ENCODE measurements around the gene SND1. TPM values are rescaled to one million over a fixed set of nuclear protein-coding genes. Genes with fewer than 3 reads are reported as not detected.

The SND1 gene
- total and polyA plus RNA-seq, 3 experiments from 2014 or later = 121 to 203 (median 198) TPM

- peak overlapping the region in 3 of 8 donors; percentile 24 to 51 (median 43) for H3K27ac Mint-ChIP-seq
- no peak overlapping the region for H3K27ac ChIP-seq (ENCODE audit: low read depth, low read length)
- H3K36me3 ChIP-seq (ENCODE audit: insufficient read depth, low read length) = no peaks in the 10 kb centered on the region
- no peaks in the 10 kb centered on the region for H3K27me3 ChIP-seq (ENCODE audit: insufficient read depth, low read length, poor library complexity, severe bottlenecking)
- POLR2A ChIA-PET = no interaction called here
- DNase-seq = no peak
- H3K4me3 Mint-ChIP-seq = no peak overlapping the region
- H3K4me1 ChIP-seq (ENCODE audit: insufficient read depth, low read length) = peaks cover 13% of the 10 kb centered on the region
- H3K9me3 Mint-ChIP-seq = no peaks in the 10 kb centered on the region
- H3K9me3 ChIP-seq (ENCODE audit: low read length) = no peaks in the 10 kb centered on the region
- H3K4me1 Mint-ChIP-seq = peaks cover 36 to 40% (median 38%) of the 10 kb centered on the region in 3 donors
- peaks cover 0 to 9% (median 0%) of the 10 kb centered on the region in 3 donors for H3K36me3 Mint-ChIP-seq
- no peaks in the 10 kb centered on the region for H3K27me3 Mint-ChIP-seq
- CTCF ChIA-PET = interaction anchor here (0.9 to 1.4 kb wide), 4 partner anchors 9 to 344 kb away, joined by 3 to 5 read pairs (median 4); no protein-coding TSS in a partner anchor
- H3K4me3 ChIP-seq (ENCODE audit: low read length) = no peak overlapping the region
Measured at GRCh38 chr7:128052404-128052803, 400.4 kb downstream of the SND1 start.

GRCh38 chr7:128053023-128053422 lies 401.0 kb downstream of the SND1 start:
- ChIA-PET POLR2A (no interaction called here), CTCF (interaction anchor here (0.7 to 1.2 kb wide), 3 partner anchors 10 to 16 kb away, joined by 3 read pairs; no protein-coding TSS in a partner anchor)
- no peaks in the 10 kb centered on the region for H3K27me3 Mint-ChIP-seq
- H3K36me3 ChIP-seq (ENCODE audit: insufficient read depth, low read length) = no peaks in the 10 kb centered on the region
- no peak overlapping the region for H3K4me3 Mint-ChIP-seq
- H3K4me1 Mint-ChIP-seq = peaks cover 41 to 46% (median 44%) of the 10 kb centered on the region in 3 donors
- peaks cover 20% of the 10 kb centered on the region for H3K4me1 ChIP-seq (ENCODE audit: insufficient read depth, low read length)
- peak in 1 of 5 donors; percentile 18 for DNase-seq
- peak overlapping the region in 3 of 8 donors; percentile 22 to 82 (median 24) for H3K27ac Mint-ChIP-seq
- H3K4me3 ChIP-seq (ENCODE audit: low read length) = no peak overlapping the region
- H3K9me3 ChIP-seq (ENCODE audit: low read length) = no peaks in the 10 kb centered on the region
- no peak overlapping the region for H3K27ac ChIP-seq (ENCODE audit: low read depth, low read length)
- H3K27me3 ChIP-seq (ENCODE audit: insufficient read depth, low read length, poor library complexity, severe bottlenecking) = no peaks in the 10 kb centered on the region
- peaks cover 0 to 9% (median 0%) of the 10 kb centered on the region in 3 donors for H3K36me3 Mint-ChIP-seq
- no peaks in the 10 kb centered on the region for H3K9me3 Mint-ChIP-seq

GRCh38 chr7:128053991-128054390 lies 402.0 kb downstream of the SND1 start:
- Mint-ChIP-seq H3K9me3 (no peaks in the 10 kb centered on the region), H3K27me3 (no peaks in the 10 kb centered on the region), H3K4me1 (peaks cover 47 to 56% (median 53%) of the 10 kb centered on the region in 3 donors), H3K27ac (peak overlapping the region in 1 of 8 donors; percentile 18), H3K36me3 (peaks cover 0 to 9% (median 0%) of the 10 kb centered on the region in 3 donors), H3K4me3 (no peak overlapping the region)
- Histone ChIP-seq H3K27ac (ENCODE audit: low read depth, low read length) (no peak overlapping the region), H3K4me3 (ENCODE audit: low read length) (no peak overlapping the region), H3K36me3 (ENCODE audit: insufficient read depth, low read length) (no peaks in the 10 kb centered on the region), H3K27me3 (ENCODE audit: insufficient read depth, low read length, poor library complexity, severe bottlenecking) (no peaks in the 10 kb centered on the region), H3K4me1 (ENCODE audit: insufficient read depth, low read length) (peaks cover 29% of the 10 kb centered on the region), H3K9me3 (ENCODE audit: low read length) (no peaks in the 10 kb centered on the region)
- ChIA-PET CTCF (no interaction called here), POLR2A (no interaction called here)
- no peak for DNase-seq

GRCh38 chr7:128054511-128054910 lies 402.5 kb downstream of the SND1 start:
- POLR2A ChIA-PET = no interaction called here
- H3K27ac ChIP-seq (ENCODE audit: low read depth, low read length) = no peak overlapping the region

GRCh38 chr7:128055637-128056036 lies 403.6 kb downstream of the SND1 start:
- DNase-seq = no peak
- Histone ChIP-seq H3K27me3 (ENCODE audit: insufficient read depth, low read length, poor library complexity, severe bottlenecking) (no peaks in the 10 kb centered on the region), H3K4me1 (ENCODE audit: insufficient read depth, low read length) (peaks cover 46% of the 10 kb centered on the region), H3K9me3 (ENCODE audit: low read length) (no peaks in the 10 kb centered on the region), H3K27ac (ENCODE audit: low read depth, low read length) (no peak overlapping the region), H3K4me3 (ENCODE audit: low read length) (no peak overlapping the region), H3K36me3 (ENCODE audit: insufficient read depth, low read length) (no peaks in the 10 kb centered on the region)
- H3K27ac Mint-ChIP-seq = peak overlapping the region in 2 of 8 donors; percentile 7 to 13
- H3K27me3 Mint-ChIP-seq = no peaks in the 10 kb centered on the region
- CTCF ChIA-PET = no interaction called here
- POLR2A ChIA-PET = no interaction called here
- no peak overlapping the region for H3K4me3 Mint-ChIP-seq
- H3K4me1 Mint-ChIP-seq = peaks cover 56 to 68% (median 67%) of the 10 kb centered on the region in 3 donors
- H3K9me3 Mint-ChIP-seq = no peaks in the 10 kb centered on the region
- H3K36me3 Mint-ChIP-seq = peaks cover 0 to 5% (median 0%) of the 10 kb centered on the region in 3 donors

More at GRCh38 chr7:128054511-128054910, 402.5 kb downstream of the SND1 start:
- no peaks in the 10 kb centered on the region for H3K9me3 ChIP-seq (ENCODE audit: low read length)
- H3K9me3 Mint-ChIP-seq = no peaks in the 10 kb centered on the region
- H3K36me3 Mint-ChIP-seq = peaks cover 0 to 5% (median 0%) of the 10 kb centered on the region in 3 donors
- H3K27ac Mint-ChIP-seq = peak overlapping the region in 3 of 8 donors; percentile 11 to 40 (median 31)
- H3K4me1 Mint-ChIP-seq = peaks cover 52 to 61% (median 59%) of the 10 kb centered on the region in 3 donors
- CTCF ChIA-PET = no interaction called here
- no peak overlapping the region for H3K4me3 ChIP-seq (ENCODE audit: low read length)
- DNase-seq = no peak
- H3K4me3 Mint-ChIP-seq = no peak overlapping the region
- no peaks in the 10 kb centered on the region for H3K27me3 ChIP-seq (ENCODE audit: insufficient read depth, low read length, poor library complexity, severe bottlenecking)
- H3K36me3 ChIP-seq (ENCODE audit: insufficient read depth, low read length) = no peaks in the 10 kb centered on the region
- H3K4me1 ChIP-seq (ENCODE audit: insufficient read depth, low read length) = peaks cover 34% of the 10 kb centered on the region
- H3K27me3 Mint-ChIP-seq = no peaks in the 10 kb centered on the region

- POLR2A ChIA-PET = no interaction called here
- Mint-ChIP-seq H3K36me3 (peaks cover 0 to 4% (median 0%) of the 10 kb centered on the region in 3 donors), H3K27me3 (no peaks in the 10 kb centered on the region), H3K9me3 (no peaks in the 10 kb centered on the region), H3K27ac (peak overlapping the region in 2 of 8 donors; percentile 74 to 80), H3K4me3 (no peak overlapping the region), H3K4me1 (peaks cover 46 to 60% (median 59%) of the 10 kb centered on the region in 3 donors)
- Histone ChIP-seq H3K9me3 (ENCODE audit: low read length) (no peaks in the 10 kb centered on the region), H3K4me3 (ENCODE audit: low read length) (no peak overlapping the region), H3K36me3 (ENCODE audit: insufficient read depth, low read length) (no peaks in the 10 kb centered on the region), H3K27ac (ENCODE audit: low read depth, low read length) (no peak overlapping the region), H3K27me3 (ENCODE audit: insufficient read depth, low read length, poor library complexity, severe bottlenecking) (no peaks in the 10 kb centered on the region), H3K4me1 (ENCODE audit: insufficient read depth, low read length) (peaks cover 53% of the 10 kb centered on the region)
- no peak for DNase-seq
- CTCF ChIA-PET = no interaction called here
Measured at GRCh38 chr7:128056901-128057300, 404.9 kb downstream of the SND1 start.

GRCh38 chr7:128057909-128058308 lies 405.9 kb downstream of the SND1 start:
- Mint-ChIP-seq H3K4me1 (peaks cover 38 to 50% (median 49%) of the 10 kb centered on the region in 3 donors), H3K4me3 (no peak overlapping the region), H3K27me3 (no peaks in the 10 kb centered on the region), H3K9me3 (no peaks in the 10 kb centered on the region), H3K27ac (peak overlapping the region in 7 of 8 donors; percentile 1 to 74 (median 19)), H3K36me3 (peaks cover 0 to 2% (median 0%) of the 10 kb centered on the region in 3 donors)
- Histone ChIP-seq H3K27ac (ENCODE audit: low read depth, low read length) (no peak overlapping the region), H3K36me3 (ENCODE audit: insufficient read depth, low read length) (no peaks in the 10 kb centered on the region), H3K9me3 (ENCODE audit: low read length) (no peaks in the 10 kb centered on the region), H3K27me3 (ENCODE audit: insufficient read depth, low read length, poor library complexity, severe bottlenecking) (no peaks in the 10 kb centered on the region), H3K4me1 (ENCODE audit: insufficient read depth, low read length) (peaks cover 46% of the 10 kb centered on the region), H3K4me3 (ENCODE audit: low read length) (no peak overlapping the region)
- ChIA-PET POLR2A (no interaction called here), CTCF (no interaction called here)
- DNase-seq = no peak

GRCh38 chr7:128059143-128059988 lies 407.4 kb downstream of the SND1 start:
- H3K27me3 Mint-ChIP-seq = no peaks in the 10 kb centered on the region
- no peak overlapping the region for H3K4me3 ChIP-seq (ENCODE audit: low read length)
- peaks cover 0 to 6% (median 4%) of the 10 kb centered on the region in 3 donors for H3K36me3 Mint-ChIP-seq
- POLR2A ChIA-PET = no interaction called here
- H3K4me1 ChIP-seq (ENCODE audit: insufficient read depth, low read length) = peaks cover 40% of the 10 kb centered on the region
- DNase-seq = peak in 2 of 5 donors; percentile 30 to 53
- CTCF ChIA-PET = no interaction called here
- H3K4me3 Mint-ChIP-seq = peak overlapping the region in 3 of 7 donors; percentile 14 to 58 (median 26)
- no peaks in the 10 kb centered on the region for H3K27me3 ChIP-seq (ENCODE audit: insufficient read depth, low read length, poor library complexity, severe bottlenecking)
- H3K27ac Mint-ChIP-seq = peak overlapping the region in 7 of 8 donors; percentile 8 to 74 (median 38)
- no peaks in the 10 kb centered on the region for H3K36me3 ChIP-seq (ENCODE audit: insufficient read depth, low read length)
- H3K4me1 Mint-ChIP-seq = peaks cover 31 to 43% (median 42%) of the 10 kb centered on the region in 3 donors
- no peaks in the 10 kb centered on the region for H3K9me3 Mint-ChIP-seq
- H3K27ac ChIP-seq (ENCODE audit: low read depth, low read length) = no peak overlapping the region
- H3K9me3 ChIP-seq (ENCODE audit: low read length) = no peaks in the 10 kb centered on the region

Measured in CD8-positive, alpha-beta memory T cell (primary cell).